HCEC 1CT (cell line): ENCODE data around the gene MEG3.

Experiments used
- DNase-seq: peaks from one replicate; pipeline ENCODE4 v3.0.0-alpha.2; 2017

The MEG3 gene

DNA sequence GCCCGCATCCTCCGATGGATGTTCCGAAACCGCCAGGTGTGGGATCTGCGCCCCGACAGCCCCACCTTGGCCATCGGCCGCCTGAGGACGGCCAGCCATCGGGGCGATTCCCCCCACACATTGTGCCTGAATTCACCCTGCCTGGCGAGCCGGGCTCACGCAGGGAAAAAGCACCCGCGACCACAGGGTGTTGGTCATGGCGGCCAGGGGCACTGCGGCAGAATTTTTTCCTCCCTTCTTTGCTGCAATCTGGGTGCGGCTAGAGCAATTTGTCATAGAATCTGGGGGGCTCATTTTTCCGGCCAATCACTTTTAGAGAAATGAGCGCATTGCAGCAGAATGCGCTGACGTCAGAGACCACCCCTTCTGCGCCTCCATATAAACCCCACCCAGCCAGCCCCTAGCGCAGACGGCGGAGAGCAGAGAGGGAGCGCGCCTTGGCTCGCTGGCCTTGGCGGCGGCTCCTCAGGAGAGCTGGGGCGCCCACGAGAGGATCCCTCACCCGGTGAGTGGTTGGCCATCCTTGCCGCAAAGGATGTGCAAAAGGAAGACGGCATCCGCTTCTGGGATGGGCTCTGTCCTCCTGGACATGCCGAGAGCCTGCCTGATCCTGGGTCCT lies at the start of gene MEG3:
TSS of gene MEG3 (plus strand) at position 406 of the 619 bp plus-strand sequence.
- peak; percentile 83 for DNase-seq

DNA sequence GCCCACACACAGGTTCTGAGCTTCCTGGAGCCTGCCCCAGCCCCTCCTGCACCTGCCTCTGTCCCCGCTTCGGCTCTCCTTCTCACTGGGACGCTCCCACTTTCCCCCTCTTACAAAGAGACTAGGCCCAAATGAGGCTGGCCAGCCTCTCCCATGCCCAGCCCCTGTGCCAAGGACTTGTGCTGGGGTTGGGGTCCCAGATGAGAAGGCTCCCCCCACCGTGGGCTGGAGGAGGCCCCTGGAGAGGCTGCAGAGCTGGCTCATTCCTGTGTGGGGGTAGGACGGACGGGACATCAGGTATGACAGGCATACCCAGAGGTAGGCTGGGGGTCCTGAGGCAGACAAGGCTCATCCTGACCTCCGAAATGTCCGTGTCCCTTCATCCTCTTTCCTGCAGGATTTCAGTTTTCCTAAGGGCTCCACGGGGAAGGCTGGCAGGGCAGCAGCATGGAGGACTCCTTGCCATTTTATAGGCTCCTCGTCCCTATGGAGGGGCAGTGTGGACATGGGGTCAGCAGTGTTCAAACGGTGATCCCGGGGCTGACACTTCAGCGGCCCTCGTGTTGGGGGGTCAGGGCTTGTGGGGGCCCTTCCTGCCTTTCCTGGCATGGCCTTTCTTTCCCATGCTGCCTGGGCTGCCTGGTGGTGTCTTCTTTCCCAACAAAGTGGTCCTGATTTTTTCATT lies 49.1 kb upstream of the MEG3 start:
- no peak for DNase-seq

DNA sequence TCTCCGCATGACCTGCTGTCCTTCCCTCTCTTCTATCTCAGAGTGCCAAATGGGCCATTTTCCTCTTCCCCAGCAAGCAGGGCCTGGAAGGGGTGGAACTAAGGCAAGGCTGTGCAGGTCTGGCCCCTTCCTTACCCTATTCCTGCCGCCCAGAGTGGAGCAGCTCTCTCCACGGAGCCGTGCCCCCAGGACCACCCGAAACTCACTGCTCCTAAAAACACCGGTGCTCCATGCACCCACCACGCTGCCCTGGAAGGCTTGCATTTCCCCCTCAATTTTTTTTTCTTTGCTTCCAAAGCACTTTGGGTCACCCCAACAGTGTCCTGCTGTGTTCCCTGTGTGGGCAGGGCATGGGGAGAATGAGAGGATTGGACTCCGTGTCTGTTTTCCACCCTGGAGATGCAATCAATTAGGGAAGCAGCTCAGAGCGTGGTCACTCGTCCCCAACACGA lies 48.5 kb upstream of the MEG3 start:
- DNase-seq = no peak

DNA sequence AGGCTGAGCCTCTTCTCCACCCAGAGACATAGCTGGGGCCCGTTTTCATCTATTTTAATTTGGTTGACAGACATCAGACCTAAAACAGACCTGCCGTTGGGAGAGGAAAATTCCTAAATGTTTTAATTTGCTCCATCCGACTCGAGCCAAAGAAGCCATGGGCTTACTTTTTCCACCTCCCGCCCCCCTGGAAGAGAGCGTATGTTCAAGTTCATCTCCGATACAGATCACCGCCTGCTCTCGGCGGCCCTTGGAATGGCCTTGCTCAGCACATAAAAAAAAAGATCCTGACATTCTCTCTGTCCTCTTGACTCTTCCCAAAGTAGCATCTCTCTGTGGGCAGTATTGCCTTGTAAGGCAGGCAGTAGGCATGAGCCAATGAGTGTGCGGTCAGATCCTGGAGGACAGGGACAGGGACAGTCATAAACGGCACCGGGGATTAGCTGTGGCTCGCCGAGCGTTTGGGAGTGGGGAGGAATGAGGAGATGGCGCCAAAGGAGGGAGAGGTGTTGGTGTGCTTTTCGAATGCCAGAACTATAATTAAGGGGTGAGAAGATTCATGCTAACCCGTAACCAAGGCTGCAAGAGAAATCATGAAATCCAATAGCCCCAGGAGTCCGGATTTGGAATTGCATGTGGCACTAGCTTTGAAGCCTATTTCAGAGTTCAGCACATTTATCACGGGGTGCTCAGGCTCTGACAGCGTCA lies 47.9 kb upstream of the MEG3 start:
- no peak for DNase-seq

DNA sequence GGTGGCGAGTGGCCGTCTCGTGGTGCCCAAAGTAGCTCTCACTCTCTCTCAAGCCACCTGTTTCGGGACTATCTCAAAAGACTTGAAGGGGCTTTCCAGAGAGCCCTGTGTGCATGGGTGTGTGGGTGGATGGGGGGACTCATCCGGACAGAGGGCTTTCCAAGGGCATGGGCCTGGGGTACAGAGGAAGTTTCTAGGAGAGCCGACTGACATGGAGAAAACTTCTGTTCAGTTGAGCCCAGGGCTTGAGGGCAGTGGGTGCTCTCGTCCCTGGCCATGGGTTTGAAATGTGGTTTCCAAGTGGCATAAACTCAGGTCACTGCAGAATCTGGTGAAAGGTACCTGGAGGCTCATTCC lies 47.4 kb upstream of the MEG3 start:
- DNase-seq = no peak

DNA sequence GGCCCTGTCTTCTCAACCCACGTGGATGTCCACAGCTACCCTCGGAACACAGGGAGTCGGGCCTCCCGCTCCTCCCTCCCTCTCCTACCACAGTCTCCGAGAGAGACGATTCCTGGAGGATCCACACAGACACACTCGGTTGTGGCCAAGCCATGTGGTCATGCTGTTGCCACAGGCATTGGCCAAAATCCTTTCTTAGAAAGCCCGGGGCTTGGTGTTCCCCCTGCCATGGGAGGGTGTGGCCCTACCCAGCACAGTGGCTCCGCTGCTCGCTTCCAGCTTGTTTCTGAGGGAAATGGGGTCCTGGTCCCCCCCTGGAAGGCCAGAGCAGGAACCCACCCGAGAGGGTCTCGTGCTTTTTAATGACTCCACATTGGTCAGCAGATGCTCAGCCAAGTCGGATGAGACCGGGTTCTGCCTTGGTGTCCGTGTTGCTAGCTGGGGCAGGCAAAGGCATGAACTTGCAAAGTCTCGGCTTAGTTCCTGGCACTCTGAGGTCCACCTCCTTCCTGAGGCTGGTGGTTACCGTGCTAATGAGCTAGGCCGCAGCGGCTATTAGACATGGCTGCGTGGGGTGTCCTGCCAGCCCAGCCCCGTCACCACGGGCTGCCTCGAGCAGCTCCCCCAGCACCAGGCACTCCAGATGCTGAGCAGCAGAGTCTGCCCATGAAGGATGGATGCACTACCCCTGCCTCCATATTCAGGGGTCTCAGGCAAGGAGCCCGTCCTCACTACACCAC lies 46.8 kb upstream of the MEG3 start:
- no peak for DNase-seq

DNA sequence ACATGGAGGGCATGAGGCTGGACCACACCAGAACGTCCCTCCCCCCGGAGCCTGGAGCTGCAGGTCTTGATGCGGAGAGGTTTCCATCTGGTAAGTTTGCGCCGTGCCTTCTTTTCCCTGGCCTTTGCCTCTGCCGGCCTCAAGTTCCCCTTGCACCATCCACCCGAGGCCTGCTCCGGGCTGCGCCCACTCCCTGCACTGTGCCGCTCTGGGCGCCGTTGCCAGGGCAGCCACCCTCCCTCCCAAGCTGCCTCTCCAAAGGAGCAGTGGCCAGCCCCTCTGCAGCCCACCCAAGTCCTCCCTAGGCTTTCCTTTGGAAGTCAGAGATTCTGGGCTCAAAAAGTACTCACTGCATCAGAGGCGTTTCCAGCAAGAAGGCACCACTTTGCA lies 46.2 kb upstream of the MEG3 start:
- DNase-seq = no peak

DNA sequence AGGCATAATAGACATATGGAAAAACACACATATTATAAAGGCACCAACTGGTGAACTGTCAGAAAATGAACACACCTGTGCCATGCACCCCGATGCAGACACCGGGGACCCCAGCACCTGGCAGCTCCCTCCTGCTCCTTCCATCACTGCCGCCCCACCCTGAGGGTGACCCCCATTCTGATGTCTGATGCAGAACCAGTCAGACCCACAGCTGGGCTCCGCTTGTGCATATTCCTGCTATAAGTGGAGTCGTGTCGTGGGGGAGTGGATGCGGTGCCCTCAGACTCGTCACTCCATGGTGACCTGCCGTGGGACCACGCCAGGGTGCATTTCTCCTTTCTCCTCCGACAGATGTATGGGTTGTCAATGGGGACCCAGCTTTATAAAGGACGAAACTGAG lies 45.7 kb upstream of the MEG3 start:
- no peak for DNase-seq

DNA sequence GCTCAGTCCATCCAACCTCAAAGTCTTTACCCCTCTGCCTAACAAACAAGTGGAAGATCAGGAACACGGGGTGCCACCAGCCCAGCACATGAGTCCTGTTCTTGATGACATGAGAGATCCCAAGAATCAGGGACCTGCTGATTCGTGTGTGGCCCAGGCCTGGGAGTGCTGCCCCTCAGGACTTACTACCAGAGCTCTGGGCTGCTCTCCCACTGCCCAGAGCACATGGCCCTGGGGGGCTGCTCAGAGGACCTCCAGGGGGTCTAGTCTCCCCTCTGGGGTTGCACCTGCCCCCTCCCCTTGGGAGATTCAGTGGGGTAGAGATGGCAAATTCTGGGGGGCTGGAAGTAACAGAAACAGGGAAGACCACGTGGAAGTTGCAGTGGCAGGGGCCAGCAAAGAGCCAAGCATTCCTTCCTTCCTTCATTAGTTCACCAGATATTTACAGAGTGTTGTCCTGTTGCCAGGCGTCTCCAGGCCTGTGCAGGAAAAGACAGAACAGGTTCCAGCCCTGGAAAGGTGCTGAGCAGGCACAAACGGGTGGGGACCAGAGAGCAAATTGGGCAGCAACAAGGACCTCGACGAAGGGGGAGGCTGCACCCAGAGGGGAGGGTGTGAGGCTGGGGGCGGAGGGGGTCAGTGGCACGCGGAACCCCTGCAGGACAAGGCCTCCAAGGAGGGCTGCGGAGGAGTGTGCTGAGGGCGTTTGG lies 45.1 kb upstream of the MEG3 start:
- no peak for DNase-seq

DNA sequence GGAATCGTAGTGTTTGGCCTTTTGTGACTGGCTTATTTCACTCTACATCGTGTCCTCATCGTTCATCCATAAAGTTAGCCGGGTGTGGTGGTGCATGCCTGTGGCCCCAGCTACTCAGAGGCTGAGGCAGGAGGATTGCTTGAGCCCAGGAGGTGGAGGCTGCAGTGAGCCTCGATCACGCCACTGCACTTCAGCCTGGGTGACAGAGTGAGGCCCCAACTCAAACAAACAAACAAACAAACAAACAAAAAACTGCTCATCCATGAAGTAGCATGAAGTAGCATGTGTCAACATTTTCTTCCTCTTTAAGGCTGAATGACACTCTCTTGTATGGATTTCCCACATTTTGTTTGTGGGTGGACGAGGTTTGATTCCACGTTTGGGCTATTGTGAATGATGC lies 44.0 kb upstream of the MEG3 start:
- DNase-seq = no peak

DNA sequence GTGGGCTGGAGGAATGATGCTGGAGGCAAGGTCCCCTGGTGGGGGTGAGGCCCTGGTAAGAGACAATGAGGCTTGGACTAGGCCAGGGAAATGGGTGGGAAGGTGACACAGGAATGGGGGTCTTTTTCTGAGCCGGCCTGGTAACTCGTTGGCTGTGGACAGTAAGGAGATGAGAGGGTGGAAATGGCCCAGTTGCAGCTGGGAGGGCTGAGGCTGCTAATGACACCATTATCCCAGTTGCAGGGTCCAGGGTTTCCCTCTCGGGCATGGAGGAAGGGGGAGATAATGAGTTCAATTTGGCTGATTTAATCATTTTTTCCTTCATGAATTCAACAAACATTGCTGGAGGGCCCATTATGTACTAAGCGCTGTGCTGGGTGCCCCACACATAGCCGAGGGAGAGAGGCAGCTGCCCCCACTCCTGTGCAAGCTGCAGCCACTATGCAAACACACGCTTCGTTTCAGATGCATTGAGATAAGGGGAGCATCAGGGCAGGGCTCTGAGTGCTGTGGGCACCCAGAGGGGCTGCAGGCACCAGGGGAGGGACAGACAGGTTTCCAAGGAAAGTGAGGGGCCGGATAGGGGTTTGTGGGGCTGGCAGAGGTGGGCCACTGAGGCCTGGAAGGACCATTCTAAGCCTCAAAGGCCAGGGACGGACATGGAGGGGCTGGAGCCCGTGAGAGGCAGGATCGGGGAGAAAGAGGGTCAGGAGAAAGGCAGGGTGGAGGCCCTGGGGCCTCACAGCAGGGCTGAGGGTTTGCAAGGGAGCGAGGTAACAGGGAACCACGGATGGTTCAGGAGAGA lies 43.2 kb upstream of the MEG3 start:
- no peak for DNase-seq

DNA sequence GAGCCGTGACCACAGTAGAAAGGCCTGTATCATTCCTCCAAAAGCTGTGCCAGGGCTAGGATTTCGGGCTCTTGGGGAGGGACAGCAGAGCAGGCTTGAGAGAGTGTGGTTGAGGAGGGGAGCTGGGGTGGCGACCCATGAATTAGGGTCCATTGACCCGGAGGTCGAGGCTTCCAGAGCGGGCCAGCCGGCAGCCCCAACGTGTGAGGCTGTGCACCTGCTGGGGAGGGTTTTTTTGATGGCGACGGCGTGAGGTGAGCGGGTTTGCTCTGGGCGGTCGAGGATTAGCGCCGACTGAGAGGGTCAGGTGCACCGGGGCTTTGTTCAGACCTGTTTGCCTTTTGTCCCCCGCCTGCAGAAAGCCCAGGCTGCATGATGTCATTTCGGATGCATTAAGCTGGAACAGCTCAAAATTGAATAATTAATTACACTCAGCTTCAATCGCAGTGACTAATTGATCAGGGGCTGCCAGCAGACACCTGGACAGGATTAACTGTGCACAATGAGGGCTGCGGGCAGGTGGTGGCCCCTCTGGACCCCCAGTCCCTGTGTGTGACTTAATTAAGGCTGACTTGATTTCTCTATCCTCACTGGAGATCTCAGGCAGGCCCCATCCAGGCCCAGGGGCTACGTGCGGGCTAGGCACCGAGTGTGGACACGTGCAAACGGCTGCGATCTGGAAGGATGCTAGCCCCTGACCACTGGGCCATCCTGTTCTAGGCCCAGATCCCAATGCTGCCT lies 42.1 kb upstream of the MEG3 start:
- DNase-seq = no peak

DNA sequence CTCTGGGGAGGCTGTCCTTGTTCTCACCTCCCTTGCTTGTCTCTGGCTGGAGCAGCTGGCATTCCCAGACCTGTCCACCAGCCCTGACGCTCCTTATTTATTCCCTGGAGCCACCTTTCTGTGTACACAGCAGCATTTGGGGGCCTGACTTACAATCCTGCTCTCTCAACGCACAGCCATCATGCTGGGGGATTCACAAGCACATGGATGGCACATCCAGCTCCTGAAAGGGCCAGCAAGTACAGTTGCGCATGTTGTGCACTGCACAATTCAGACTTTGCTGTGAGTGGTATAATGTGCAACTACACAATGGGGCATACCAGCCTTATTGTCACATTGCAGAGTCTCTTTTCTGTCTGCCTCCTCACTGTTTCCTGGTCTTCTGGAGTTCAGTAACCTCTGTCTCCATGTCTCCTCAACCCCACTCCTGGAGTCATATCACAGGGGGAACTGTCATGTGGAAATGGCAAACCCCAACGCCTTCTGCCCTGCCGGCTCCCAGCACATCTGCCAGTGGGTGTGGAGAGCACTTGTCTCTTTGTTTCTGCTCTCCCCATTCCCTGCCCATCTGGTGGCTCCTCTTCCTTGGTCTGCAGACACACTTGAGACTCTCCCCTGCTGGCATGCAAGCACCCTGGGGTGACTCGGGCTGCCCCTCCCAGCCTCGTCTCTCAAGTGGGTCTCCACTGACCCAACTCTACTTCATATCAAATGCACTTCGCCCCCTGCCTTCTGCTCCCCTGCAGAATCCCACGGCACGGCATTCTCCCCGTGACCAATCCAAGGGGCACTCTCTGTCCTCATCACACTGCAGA lies 41.2 kb upstream of the MEG3 start:
- no peak for DNase-seq

DNA sequence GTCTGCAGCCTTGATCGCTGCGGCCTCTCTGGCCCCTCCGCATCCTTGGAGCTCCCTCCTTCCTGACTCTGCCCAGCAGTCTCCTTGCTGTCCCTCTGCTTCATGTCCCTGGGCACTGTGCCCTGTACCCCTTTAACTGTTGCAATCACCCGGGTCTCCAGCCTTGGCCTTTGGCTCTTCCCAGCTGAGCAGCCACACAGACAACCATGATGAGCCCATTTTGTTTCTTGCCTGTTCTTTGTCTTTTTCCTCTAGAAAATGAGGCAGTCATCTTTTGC lies 40.6 kb upstream of the MEG3 start:
- no peak for DNase-seq

DNA sequence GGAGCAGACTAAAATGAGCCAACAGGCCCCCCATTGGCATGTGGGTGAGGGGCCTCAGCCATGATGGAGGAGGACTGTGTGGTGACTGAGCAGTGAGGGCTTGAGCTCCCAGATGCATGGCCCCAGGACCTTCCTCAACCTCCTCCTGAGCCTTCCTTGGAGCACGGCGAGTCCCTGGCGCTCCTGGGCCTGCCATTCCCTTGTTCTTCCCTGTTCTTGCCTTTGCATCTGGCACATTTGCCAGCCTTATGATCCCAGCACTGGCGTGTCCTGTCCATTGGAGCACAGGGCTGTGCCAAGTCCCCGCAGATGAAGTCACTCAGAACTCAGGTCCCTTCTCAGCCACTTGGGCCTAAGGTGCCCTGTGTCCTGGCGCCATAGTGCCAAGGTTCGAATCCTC lies 40.3 kb upstream of the MEG3 start:
- DNase-seq = no peak

DNA sequence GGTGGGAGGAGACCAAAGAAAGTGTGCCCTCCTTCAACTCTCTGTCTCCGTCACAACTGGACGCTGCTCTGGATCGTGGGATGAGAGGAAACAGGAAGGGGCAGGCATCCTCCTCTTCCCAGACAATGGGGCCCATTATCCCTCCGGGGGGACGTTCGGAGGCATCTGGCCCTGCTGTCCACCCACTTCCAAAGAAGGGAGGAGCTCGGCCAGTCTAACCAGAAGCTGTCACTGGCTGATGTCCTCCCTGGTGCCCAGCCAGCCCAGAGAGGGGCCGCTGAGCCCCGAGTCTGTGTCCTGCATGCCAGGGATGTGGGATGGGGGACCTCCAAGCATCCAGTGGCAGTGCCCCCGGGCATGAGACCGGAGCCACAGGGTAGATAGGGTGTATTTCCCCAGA lies 39.8 kb upstream of the MEG3 start:
- no peak for DNase-seq

DNA sequence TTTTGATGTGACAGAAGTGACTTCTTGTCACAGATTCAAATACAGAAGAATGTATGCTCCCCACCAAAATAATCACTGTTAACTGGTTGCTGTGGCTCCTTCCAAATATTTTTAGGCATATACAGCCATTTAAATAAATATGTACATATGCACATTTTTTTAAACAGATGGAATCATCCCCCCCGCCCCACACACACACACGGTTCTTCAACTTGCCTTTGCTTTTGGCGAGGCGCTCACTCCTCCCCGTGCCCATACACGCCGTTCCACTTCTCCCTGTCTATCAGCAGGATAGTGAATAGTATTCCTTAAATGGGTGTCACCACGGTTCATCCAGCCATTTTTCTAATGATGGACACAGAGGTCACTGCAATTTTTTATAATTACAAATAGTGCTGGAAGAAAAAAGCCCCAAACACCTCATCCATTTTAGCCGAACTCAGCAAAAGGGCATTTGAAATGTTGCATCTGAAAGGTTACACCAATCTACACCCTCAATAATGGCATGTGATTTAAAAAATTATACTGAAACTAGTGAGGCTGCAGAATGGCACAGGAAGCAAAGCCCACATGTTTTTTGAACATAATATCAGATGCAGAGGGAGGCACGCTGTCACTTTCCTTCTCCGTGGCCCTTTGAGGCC lies 39.2 kb upstream of the MEG3 start:
- DNase-seq = no peak

DNA sequence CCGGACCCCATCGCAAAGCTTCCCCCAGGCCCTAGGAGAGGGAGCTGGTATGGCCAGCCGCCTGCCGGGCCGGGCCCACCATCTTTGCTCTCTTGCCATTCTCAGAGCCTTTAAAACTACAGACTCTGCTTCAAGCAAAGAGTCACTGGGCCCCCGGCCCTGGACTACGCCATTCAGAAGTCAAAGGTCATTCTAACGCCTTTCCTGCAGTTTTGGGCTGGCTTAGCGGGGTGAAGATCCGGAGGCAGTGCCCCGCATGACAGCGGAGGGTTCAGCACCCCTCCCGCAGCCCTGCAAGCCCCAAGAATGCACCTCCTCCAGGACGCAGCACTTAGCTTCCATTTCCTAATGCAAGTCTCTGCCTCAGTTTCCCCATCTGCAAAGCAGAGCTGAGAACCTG lies 38.3 kb upstream of the MEG3 start:
- no peak for DNase-seq

DNA sequence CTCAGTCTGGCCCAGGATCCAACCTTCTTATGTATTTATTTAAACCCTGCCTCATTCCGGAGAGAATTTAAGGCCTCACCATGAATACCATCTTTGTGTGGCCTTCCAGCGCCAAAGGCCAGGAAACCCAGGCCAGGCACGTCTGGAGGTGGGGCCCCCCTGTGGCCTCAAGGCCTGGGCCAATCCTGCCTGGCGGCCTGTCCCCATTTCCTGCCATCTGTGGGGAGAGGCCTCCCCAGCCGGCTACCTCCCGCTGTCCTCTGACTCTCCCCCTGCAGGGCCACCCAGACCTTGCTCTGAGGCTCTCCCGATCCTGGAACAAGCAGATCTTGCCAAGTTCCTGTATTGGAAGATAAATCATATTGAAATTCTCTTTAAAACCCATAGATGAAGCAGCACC lies 37.4 kb upstream of the MEG3 start:
- no peak for DNase-seq

DNA sequence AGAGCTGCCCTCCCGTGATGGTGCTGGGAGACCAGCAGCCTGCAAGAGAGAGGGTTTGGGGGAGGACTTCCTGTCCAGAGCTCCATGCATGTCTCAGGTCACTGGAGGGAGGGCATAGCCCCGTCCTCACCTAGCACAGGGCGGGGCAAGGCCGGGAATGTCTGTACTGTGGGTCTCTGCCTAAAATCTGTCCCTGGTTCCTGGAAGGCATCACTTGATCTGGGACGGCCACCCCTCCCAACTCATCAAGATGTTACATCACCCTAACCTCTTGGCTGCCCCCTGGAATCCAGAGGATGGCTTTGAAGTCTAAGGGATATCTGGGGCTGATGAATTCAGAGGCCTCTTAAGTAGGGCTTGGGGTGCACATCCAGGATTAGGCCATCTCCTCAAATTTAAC lies 37.0 kb upstream of the MEG3 start:
- DNase-seq = no peak
